ENCODE results near the gene B3GLCT. TPM values are rescaled to one million over a fixed set of nuclear protein-coding genes. Genes with fewer than 3 reads are reported as not detected.

Gene B3GLCT
- total and polyA plus RNA-seq, 2 of the 13 experiments (the other 11 are each of a cell fraction or from before 2014, with no cell fraction given): 2.0 to 7.1 TPM

DNA sequence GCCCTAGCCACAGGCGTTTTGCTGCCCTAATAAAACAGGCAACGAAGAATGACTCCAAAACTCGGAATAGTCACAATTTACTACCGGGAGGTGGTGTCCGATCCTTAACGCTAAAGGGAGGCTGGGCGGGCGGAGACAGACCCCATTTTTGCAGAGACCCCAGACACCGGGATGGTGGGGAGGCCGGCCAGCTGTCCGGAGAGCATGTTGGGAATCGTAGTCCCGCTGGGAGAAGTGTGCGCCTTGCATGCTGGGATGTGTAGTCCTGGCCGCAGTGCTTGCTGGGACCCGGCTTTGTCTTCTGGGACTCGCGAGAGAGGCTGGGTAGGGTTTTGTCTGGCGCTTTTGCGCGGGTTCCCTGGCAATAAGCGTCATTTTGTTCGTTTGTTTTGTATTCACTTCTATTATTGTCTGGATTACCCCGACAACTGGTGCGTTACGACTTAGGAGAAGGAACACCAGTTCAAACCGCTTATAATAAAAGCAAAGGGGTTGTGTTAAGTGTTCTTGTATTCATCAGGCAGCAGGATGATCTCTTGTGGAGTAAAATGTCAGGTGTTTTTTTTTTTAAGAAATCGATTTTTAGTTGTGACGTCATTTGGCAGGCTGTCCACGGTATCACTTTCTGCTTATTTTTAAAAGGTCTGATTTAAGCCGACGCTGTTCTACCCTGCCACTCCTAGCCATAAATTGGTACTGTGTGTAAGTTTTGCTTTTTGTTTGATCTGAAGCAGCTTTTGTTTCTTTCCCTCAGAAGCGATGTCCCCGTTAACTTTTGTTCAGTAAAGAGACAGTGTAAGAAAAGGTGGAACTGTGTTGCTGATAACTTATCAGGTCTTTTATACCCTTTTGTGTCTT, 37.4 kb upstream of the B3GLCT start (continued):
- TF ChIP-seq, protein P1, sequence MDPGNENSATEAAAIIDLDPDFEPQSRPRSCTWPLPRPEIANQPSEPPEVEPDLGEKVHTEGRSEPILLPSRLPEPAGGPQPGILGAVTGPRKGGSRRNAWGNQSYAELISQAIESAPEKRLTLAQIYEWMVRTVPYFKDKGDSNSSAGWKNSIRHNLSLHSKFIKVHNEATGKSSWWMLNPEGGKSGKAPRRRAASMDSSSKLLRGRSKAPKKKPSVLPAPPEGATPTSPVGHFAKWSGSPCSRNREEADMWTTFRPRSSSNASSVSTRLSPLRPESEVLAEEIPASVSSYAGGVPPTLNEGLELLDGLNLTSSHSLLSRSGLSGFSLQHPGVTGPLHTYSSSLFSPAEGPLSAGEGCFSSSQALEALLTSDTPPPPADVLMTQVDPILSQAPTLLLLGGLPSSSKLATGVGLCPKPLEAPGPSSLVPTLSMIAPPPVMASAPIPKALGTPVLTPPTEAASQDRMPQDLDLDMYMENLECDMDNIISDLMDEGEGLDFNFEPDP (CRISPR knock-in tag; conservative IDR thresholded peaks at IDR 0.05): no peak
- no peak for TF ChIP-seq ZFP62 (CRISPR knock-in tag; IDR thresholded peaks at IDR 0.05)
- TF ChIP-seq, protein P2, sequence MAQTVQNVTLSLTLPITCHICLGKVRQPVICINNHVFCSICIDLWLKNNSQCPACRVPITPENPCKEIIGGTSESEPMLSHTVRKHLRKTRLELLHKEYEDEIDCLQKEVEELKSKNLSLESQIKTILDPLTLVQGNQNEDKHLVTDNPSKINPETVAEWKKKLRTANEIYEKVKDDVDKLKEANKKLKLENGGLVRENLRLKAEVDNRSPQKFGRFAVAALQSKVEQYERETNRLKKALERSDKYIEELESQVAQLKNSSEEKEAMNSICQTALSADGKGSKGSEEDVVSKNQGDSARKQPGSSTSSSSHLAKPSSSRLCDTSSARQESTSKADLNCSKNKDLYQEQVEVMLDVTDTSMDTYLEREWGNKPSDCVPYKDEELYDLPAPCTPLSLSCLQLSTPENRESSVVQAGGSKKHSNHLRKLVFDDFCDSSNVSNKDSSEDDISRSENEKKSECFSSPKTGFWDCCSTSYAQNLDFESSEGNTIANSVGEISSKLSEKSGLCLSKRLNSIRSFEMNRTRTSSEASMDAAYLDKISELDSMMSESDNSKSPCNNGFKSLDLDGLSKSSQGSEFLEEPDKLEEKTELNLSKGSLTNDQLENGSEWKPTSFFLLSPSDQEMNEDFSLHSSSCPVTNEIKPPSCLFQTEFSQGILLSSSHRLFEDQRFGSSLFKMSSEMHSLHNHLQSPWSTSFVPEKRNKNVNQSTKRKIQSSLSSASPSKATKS (CRISPR knock-in tag; IDR thresholded peaks at IDR 0.05): no peak
- no peak for TF ChIP-seq RXRA (CRISPR knock-in tag; IDR thresholded peaks at IDR 0.05)
- peak; percentile 45; the same call in 1 of the 2 replicates for TF ChIP-seq FOXK1 (CRISPR knock-in tag; IDR thresholded peaks at IDR 0.05; ENCODE audit: borderline replicate concordance, low read depth)
- no peak for TF ChIP-seq ZNF234 (CRISPR knock-in tag; conservative IDR thresholded peaks at IDR 0.05)
- TF ChIP-seq, protein P3, sequence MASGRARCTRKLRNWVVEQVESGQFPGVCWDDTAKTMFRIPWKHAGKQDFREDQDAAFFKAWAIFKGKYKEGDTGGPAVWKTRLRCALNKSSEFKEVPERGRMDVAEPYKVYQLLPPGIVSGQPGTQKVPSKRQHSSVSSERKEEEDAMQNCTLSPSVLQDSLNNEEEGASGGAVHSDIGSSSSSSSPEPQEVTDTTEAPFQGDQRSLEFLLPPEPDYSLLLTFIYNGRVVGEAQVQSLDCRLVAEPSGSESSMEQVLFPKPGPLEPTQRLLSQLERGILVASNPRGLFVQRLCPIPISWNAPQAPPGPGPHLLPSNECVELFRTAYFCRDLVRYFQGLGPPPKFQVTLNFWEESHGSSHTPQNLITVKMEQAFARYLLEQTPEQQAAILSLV (CRISPR knock-in tag; IDR thresholded peaks at IDR 0.05; ENCODE audit: borderline replicate concordance): no peak
- no peak for TF ChIP-seq ZNF253 (CRISPR knock-in tag; IDR thresholded peaks at IDR 0.05; ENCODE audit: borderline replicate concordance)
- TF ChIP-seq, protein P4, sequence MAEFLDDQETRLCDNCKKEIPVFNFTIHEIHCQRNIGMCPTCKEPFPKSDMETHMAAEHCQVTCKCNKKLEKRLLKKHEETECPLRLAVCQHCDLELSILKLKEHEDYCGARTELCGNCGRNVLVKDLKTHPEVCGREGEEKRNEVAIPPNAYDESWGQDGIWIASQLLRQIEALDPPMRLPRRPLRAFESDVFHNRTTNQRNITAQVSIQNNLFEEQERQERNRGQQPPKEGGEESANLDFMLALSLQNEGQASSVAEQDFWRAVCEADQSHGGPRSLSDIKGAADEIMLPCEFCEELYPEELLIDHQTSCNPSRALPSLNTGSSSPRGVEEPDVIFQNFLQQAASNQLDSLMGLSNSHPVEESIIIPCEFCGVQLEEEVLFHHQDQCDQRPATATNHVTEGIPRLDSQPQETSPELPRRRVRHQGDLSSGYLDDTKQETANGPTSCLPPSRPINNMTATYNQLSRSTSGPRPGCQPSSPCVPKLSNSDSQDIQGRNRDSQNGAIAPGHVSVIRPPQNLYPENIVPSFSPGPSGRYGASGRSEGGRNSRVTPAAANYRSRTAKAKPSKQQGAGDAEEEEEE (CRISPR knock-in tag; IDR thresholded peaks at IDR 0.05; ENCODE audit: borderline replicate concordance): no peak
- TF ChIP-seq, protein P5, sequence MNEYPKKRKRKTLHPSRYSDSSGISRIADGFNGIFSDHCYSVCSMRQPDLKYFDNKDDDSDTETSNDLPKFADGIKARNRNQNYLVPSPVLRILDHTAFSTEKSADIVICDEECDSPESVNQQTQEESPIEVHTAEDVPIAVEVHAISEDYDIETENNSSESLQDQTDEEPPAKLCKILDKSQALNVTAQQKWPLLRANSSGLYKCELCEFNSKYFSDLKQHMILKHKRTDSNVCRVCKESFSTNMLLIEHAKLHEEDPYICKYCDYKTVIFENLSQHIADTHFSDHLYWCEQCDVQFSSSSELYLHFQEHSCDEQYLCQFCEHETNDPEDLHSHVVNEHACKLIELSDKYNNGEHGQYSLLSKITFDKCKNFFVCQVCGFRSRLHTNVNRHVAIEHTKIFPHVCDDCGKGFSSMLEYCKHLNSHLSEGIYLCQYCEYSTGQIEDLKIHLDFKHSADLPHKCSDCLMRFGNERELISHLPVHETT (CRISPR knock-in tag; conservative IDR thresholded peaks at IDR 0.05): no peak
- no peak for TF ChIP-seq ZNF616 (CRISPR knock-in tag; IDR thresholded peaks at IDR 0.05; ENCODE audit: low read depth)
- no peak for TF ChIP-seq NFRKB (IDR thresholded peaks at IDR 0.05)
- TF ChIP-seq, protein P6, sequence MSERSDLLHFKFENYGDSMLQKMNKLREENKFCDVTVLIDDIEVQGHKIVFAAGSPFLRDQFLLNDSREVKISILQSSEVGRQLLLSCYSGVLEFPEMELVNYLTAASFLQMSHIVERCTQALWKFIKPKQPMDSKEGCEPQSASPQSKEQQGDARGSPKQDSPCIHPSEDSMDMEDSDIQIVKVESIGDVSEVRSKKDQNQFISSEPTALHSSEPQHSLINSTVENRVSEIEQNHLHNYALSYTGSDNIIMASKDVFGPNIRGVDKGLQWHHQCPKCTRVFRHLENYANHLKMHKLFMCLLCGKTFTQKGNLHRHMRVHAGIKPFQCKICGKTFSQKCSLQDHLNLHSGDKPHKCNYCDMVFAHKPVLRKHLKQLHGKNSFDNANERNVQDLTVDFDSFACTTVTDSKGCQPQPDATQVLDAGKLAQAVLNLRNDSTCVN (CRISPR knock-in tag; IDR thresholded peaks at IDR 0.05; ENCODE audit: borderline replicate concordance): no peak
- no peak for TF ChIP-seq KAT7 (CRISPR knock-in tag; IDR thresholded peaks at IDR 0.05; ENCODE audit: borderline replicate concordance)
- no peak for TF ChIP-seq TSC22D2 (CRISPR knock-in tag; IDR thresholded peaks at IDR 0.05; ENCODE audit: borderline replicate concordance)
- TF ChIP-seq, protein P7, sequence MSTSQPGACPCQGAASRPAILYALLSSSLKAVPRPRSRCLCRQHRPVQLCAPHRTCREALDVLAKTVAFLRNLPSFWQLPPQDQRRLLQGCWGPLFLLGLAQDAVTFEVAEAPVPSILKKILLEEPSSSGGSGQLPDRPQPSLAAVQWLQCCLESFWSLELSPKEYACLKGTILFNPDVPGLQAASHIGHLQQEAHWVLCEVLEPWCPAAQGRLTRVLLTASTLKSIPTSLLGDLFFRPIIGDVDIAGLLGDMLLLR (CRISPR knock-in tag; IDR thresholded peaks at IDR 0.05): no peak
- peak; percentile 9; the same call in 1 of the 2 replicates for TF ChIP-seq MYC (CRISPR knock-in tag; IDR thresholded peaks at IDR 0.05; ENCODE audit: borderline replicate concordance)
- peak; percentile 75; the same call in 1 of the 2 replicates for TF ChIP-seq ZNF605 (CRISPR knock-in tag; IDR thresholded peaks at IDR 0.05)
- TF ChIP-seq ZNF75D (CRISPR knock-in tag; IDR thresholded peaks at IDR 0.05; ENCODE audit: borderline replicate concordance): no peak
